HG02885 (cell line): ENCODE measurements around the gene CYB5D1.
A peak's percentile ranks its signal among the peaks of the same experiment; 100 is the strongest.
"Not testable (repeated sequence)": the region's sequence is repeated elsewhere in the genome, so short reads cannot be mapped to it uniquely, and the experiment has no call there.

Source experiments
- ATAC-seq: cut with Tn5 transposase; IDR thresholded peaks from one replicate; pipeline ENCODE4 v1.9.1; 2021; ENCODE audit warnings: mild to moderate bottlenecking; ENCODE audit not compliant: unreplicated experiment, poor library complexity

The CYB5D1 gene

GRCh38 chr17:7854851-7855659 is 2.7 kb upstream of the CYB5D1 start, which contains the start of gene TMEM88:
TSS of gene TMEM88 (plus strand) at chr17:7855066. CDS start at chr17:7855075, 9 bp downstream.
- ATAC-seq: no peak

GRCh38 chr17:7855660-7856010 is 2.2 kb upstream of the CYB5D1 start:
- no peak for ATAC-seq

GRCh38 chr17:7856011-7856810 is 1.6 kb upstream of the CYB5D1 start:
- no peak for ATAC-seq

GRCh38 chr17:7856811-7857712 is 741 bp upstream of the CYB5D1 start, which contains the start of gene NAA38:
TSS of gene NAA38 (minus strand) at chr17:7857559. CDS start at chr17:7857463, 96 bp downstream.
- ATAC-seq: peak; percentile 74

GRCh38 chr17:7858522-7858810 is 663 bp downstream of the CYB5D1 start:
- ATAC-seq: no peak

GRCh38 chr17:7859028-7859427 is 1.2 kb downstream of the CYB5D1 start:
- no peak for ATAC-seq

- no peak for ATAC-seq
These were observed 5.1 kb downstream of the CYB5D1 start for GRCh38 chr17:7862692-7863437.

GRCh38 chr17:7864384-7864783 is 6.6 kb downstream of the CYB5D1 start:
- ATAC-seq: not testable (repeated sequence)

- no peak for ATAC-seq
These were observed 7.3 kb downstream of the CYB5D1 start for GRCh38 chr17:7864995-7865650.

GRCh38 chr17:7867881-7868329 is 10.1 kb downstream of the CYB5D1 start:
- no peak for ATAC-seq

GRCh38 chr17:7873051-7873450 is 15.2 kb downstream of the CYB5D1 start:
- no peak for ATAC-seq

- no peak for ATAC-seq
These were observed 18.1 kb downstream of the CYB5D1 start for GRCh38 chr17:7875804-7876370.

- no peak for ATAC-seq
These were observed 20.4 kb downstream of the CYB5D1 start for GRCh38 chr17:7878234-7878633.

GRCh38 chr17:7880076-7880868 is 22.5 kb downstream of the CYB5D1 start:
- ATAC-seq: no peak

GRCh38 chr17:7881276-7882054 is 23.7 kb downstream of the CYB5D1 start:
- no peak for ATAC-seq

- ATAC-seq: no peak
These were observed 24.3 kb downstream of the CYB5D1 start for GRCh38 chr17:7882068-7882467.

GRCh38 chr17:7882629-7883028 is 24.8 kb downstream of the CYB5D1 start:
- no peak for ATAC-seq
